HG03159 (cell line): Measurements from ENCODE around the gene OPN3.

ENCODE experiments used
- ATAC-seq: cut with Tn5 transposase; IDR thresholded peaks from one replicate; pipeline ENCODE4 v1.9.1; 2021; ENCODE audit warnings: mild to moderate bottlenecking, moderate library complexity; ENCODE audit not compliant: unreplicated experiment

The OPN3 gene

DNA sequence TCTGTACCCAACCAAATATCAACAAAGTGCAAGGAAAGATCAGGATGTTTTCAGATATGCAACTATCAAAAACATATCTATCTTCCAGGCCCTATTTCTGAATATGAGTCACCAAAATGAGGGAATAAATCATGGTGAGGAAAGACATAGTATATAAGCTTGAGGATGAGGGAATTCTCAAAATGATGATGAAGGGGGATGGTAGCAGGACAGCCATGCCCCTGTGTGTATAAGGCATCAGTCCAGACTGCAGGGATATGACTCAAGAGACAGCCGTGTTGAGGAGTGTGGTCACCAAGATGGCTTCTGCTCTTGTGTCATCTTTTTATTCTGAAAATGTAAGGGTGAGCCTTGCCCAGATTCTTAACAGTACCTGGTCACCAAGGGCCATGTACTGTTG is 7.5 kb upstream of the OPN3 start:
- no peak for ATAC-seq

DNA sequence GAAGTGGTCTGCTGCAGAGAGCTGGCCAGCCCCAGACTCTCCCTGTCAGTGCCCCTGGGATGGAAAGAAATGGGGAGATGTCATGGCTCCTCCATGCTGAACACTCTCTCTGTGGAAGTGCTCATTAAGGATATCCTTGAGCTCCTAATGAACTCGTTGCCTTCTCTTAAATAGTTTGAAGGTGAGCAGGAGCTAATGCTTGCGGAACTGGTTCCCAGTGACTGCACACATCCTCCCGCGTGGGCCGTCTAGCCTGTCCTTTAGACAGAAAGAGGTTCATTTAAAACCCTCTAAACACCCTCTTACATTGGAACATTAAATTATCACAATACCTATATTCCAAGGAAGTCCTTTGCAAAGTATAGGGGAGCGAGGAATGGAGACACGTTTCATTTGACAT is 6.0 kb upstream of the OPN3 start:
- ATAC-seq, result no peak

DNA sequence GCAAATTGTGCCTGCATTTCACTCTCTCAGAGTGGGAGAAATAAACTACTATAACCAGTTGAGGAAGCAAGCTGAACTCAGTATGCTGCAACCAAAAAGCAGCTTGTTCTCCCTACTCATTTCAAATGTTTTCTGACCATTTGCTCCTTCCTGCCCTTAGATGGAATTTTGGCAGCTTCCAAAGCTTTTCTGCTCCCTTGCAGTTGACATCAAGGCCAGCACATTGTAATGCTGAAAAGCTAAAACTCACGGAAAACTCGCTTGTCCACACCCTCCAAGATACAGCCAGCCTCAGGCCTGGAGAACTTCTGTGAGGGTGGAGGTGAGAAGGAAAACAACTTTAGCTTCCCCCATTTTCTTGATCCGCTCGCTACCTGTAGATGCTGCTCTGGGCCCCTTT is 5.0 kb upstream of the OPN3 start:
- ATAC-seq, result no peak

GRCh38 chr1:241644259-241644658 is 4.1 kb upstream of the OPN3 start:
- no peak for ATAC-seq

DNA sequence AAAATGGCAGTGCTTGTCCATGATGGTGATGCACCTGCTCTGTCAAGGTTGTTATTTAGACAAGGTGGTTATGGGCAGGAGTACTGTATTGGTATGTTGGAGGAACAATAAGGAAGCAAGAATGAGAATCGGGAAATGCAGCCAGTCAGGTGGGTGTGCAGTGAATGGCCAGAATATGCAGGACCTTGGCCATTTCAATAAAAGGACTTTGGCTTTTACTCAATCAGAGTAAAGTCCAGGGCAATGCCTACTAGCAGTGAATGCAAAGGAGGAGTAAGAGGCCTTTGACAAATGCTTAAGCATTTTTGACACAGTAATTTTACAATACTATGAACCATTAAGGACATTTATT is 2.4 kb upstream of the OPN3 start:
- ATAC-seq, result no peak

- ATAC-seq, result no peak
Observed at GRCh38 chr1:241641773-241642592, 1.8 kb upstream of the OPN3 start.

DNA sequence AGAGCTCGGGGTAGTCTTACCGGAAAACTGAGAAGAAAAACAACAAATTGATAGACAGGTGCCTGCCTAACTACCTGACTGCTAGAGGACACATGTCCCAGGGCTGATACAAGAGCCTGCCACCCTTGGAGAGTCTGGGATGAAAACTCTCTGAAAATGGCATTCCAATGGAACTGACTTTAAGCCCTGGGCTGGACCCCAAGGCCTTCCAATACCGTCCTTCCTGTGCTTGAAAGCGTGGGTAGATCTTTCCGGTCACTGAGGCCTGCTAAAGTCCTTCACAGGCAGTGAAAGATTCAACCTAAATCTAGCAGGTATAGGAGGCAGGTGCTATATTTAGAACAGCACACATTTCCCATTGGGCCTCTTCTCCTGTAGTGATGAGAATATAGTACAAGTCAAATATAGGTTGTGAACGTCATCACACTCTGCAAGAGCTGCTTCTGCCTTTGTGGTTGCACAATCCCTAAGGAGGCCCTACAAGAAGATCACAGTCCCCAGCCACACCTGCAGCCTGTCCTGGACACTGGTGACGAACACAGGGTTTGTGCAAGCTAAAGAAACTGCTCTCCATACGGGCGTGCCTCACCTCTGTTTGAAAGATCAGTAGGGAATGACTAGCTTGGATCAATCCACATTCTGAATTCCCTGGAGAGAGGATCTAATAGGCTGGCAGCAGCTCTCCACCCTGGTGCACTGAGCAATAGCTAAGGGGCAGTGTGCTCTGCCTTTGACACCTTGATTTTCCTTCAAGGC is 876 bp upstream of the OPN3 start:
- ATAC-seq, result no peak

- ATAC-seq, result peak; percentile 58
Observed at GRCh38 chr1:241639623-241640148, 483 bp downstream of the OPN3 start.

GRCh38 chr1:241638909-241639622 is 1.1 kb downstream of the OPN3 start:
- no peak for ATAC-seq

GRCh38 chr1:241638099-241638682 is 2.0 kb downstream of the OPN3 start:
- no peak for ATAC-seq

GRCh38 chr1:241637604-241638003 is 2.6 kb downstream of the OPN3 start:
- no peak for ATAC-seq

- ATAC-seq, result no peak
Observed at GRCh38 chr1:241637046-241637590, 3.1 kb downstream of the OPN3 start.

- no peak for ATAC-seq
Observed at GRCh38 chr1:241636291-241636690, 3.9 kb downstream of the OPN3 start.

DNA sequence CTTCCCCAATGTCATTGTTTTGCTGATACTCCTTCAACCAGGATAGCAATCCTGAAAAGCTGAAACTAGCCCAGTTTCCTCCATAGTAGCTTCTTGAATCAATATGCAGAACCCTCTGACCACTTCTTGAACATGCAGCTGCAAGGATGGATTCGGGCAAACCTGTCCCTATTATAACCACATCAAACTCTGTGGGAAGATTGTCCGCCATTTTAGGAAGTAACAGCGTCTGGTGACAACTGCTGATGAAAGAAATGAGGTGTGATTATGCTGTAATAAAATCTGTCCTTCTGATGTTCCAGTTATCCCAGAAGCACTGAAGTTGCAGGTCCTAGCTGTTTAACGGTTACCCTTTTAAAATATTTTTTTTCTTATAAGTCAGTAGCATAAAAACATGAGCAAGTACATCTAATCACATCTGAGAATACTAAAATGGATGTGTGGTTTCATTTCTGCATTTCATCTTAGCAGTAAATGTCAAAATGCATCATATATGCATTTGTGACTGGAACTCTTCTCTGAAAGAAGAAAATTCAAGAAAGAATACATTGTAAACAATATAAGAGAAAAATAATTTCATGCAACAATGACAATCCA is 4.5 kb downstream of the OPN3 start:
- no peak for ATAC-seq

- ATAC-seq, result no peak
Observed at GRCh38 chr1:241632987-241633386, 7.2 kb downstream of the OPN3 start.

DNA sequence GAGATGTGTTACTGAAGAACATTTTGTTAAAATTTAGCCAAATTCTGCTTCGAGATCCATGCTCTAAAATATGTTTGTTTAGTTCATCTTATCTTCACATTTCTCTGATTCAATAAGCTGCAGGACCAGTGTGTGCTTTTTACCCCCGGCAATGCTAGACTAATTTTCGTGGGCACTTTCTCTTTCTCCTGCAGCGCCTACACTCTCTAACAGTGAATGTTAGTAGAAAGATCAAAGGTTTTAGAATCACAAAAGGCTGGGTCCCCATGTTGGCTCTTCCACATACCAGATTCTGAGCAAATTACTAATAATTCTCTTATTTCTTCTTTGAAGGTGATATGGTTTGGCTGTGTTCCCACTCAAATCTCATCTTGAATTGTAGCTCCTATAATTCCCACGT is 8.5 kb downstream of the OPN3 start:
- ATAC-seq, result no peak

DNA sequence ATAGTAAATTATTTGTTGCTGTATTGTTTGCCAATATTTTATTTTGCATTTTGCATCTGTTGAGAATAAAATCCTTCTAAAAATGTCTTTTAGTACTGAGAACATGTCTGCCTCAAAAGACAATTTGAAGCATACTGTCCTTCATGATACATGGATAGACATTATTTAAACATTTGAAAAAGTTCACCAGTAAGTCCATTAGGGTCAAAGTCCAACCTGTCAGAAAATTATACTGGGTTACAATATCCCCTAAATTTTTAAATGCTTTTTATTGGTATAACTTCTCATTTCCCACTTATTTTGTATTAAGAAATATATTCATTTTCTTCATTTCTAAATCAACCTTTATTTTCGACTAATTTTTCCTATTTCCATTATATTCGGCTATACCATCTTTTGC is 9.3 kb downstream of the OPN3 start:
- ATAC-seq, result no peak

- ATAC-seq, result no peak
Observed at GRCh38 chr1:241630476-241630875, 9.7 kb downstream of the OPN3 start.

GRCh38 chr1:241630005-241630404 is 10.2 kb downstream of the OPN3 start:
- no peak for ATAC-seq

GRCh38 chr1:241627453-241628259 is 12.5 kb downstream of the OPN3 start:
- peak; percentile 80 for ATAC-seq
